Loucy (cell line): Measurements from ENCODE around the gene SEC16B.

Experiments used
- H2AFZ ChIP-seq: fragments of 200-600 bp; sonication (generic); 2 replicates; pipeline ENCODE4 v1.6.0; 2016; ENCODE audit warnings: antibody characterized with exemption, mild to moderate bottlenecking, low read length, moderate library complexity
- H3F3A ChIP-seq: fragments of 200-600 bp; 2 replicates; pipeline ENCODE4 v1.6.0; 2016; ENCODE audit warnings: antibody characterized with exemption, low read depth, mild to moderate bottlenecking
- H3K27me3 ChIP-seq: fragments of 200-600 bp; sonication (generic); 2 replicates; pipeline ENCODE4 v1.6.1; 2014; ENCODE audit warnings: low read length, mild to moderate bottlenecking; ENCODE audit not compliant: insufficient read depth, poor library complexity, severe bottlenecking
- H3K36me3 ChIP-seq: fragments of 200-600 bp; sonication (generic); 2 replicates; pipeline ENCODE4 v1.6.1; 2016; ENCODE audit warnings: low read length; ENCODE audit not compliant: insufficient read depth
- H3K4me1 ChIP-seq: fragments of 200-600 bp; sonication (generic); 2 replicates; pipeline ENCODE4 v1.5.1; 2014; ENCODE audit warnings: low read length, mild to moderate bottlenecking; ENCODE audit not compliant: insufficient read depth, poor library complexity, severe bottlenecking
- H3K4me2 ChIP-seq: fragments of 200-600 bp; sonication (generic); 2 replicates; pipeline ENCODE4 v1.6.0; 2014; ENCODE audit warnings: antibody characterized with exemption, low read length, low read depth, mild to moderate bottlenecking; ENCODE audit not compliant: poor library complexity, severe bottlenecking
- H3K4me3 ChIP-seq: fragments of 200-600 bp; sonication (generic); 2 replicates; pipeline ENCODE4 v1.5.1; 2014; ENCODE audit warnings: low read length, mild to moderate bottlenecking, mixed read lengths; ENCODE audit not compliant: poor library complexity, severe bottlenecking
- H3K79me2 ChIP-seq: fragments of 200-600 bp; sonication (generic); 2 replicates; pipeline ENCODE4 v1.6.1; 2014; ENCODE audit warnings: low read length; ENCODE audit not compliant: insufficient read depth
- H3K9ac ChIP-seq: fragments of 200-600 bp; sonication (generic); 2 replicates; pipeline ENCODE4 v1.6.0; 2014; ENCODE audit warnings: mild to moderate bottlenecking, low read depth, low read length, moderate library complexity; ENCODE audit not compliant: poor library complexity, severe bottlenecking
- H3K9me2 ChIP-seq: fragments of 200-600 bp; sonication (generic); replicated peaks from 2 replicates; pipeline ENCODE4 v1.6.1; 2016; ENCODE audit warnings: low read depth, low read length, mixed read lengths
- H3K9me3 ChIP-seq: fragments of 200-600 bp; sonication (generic); 2 replicates; pipeline ENCODE4 v1.6.1; 2014; ENCODE audit warnings: mild to moderate bottlenecking, antibody characterized with exemption, low read length, low read depth; ENCODE audit not compliant: insufficient read depth
- H4K20me1 ChIP-seq: fragments of 200-600 bp; sonication (generic); 2 replicates; pipeline ENCODE4 v1.6.0; 2014; ENCODE audit warnings: antibody characterized with exemption, low read length, mild to moderate bottlenecking; ENCODE audit not compliant: insufficient read depth, poor library complexity, severe bottlenecking
- CTCF ChIP-seq: fragments of 200-600 bp; sonication (generic); conservative IDR thresholded peaks from 2 replicates; pipeline ENCODE4 v1.5.1; 2014; ENCODE audit warnings: mild to moderate bottlenecking, antibody characterized with exemption, low read length
- EZH2phosphoT487 ChIP-seq: fragments of 200-600 bp; IDR thresholded peaks from 2 replicates; pipeline ENCODE4 v1.6.1; 2018; ENCODE audit warnings: antibody characterized with exemption, mild to moderate bottlenecking, moderate library complexity, borderline replicate concordance

The SEC16B gene

GRCh38 chr1:177922209-177922608 lies 47.6 kb downstream of the SEC16B start:
- no peaks in the 10 kb centered on the region for H3K36me3 ChIP-seq
- no peak overlapping the region for H2AFZ ChIP-seq
- H3K9me3 ChIP-seq, result no peaks in the 10 kb centered on the region
- no peaks in the 10 kb centered on the region for H3K79me2 ChIP-seq
- no peaks in the 10 kb centered on the region for H3K9me2 ChIP-seq
- TF ChIP-seq EZH2phosphoT487 (no peak), CTCF (no peak)
- no peaks in the 10 kb centered on the region for H4K20me1 ChIP-seq
- no peaks in the 10 kb centered on the region for H3K27me3 ChIP-seq
- H3K4me2 ChIP-seq, result no peak overlapping the region
- no peak overlapping the region for H3K4me3 ChIP-seq
- no peaks in the 10 kb centered on the region for H3K4me1 ChIP-seq
- no peak overlapping the region for H3K9ac ChIP-seq
- no peaks in the 10 kb centered on the region for H3F3A ChIP-seq

- Histone ChIP-seq H3K4me2 (no peak overlapping the region), H3K4me3 (no peak overlapping the region), H4K20me1 (no peaks in the 10 kb centered on the region), H2AFZ (no peak overlapping the region), H3K4me1 (no peaks in the 10 kb centered on the region), H3K9ac (no peak overlapping the region), H3K27me3 (no peaks in the 10 kb centered on the region), H3K36me3 (no peaks in the 10 kb centered on the region), H3F3A (no peaks in the 10 kb centered on the region), H3K9me3 (no peaks in the 10 kb centered on the region), H3K79me2 (no peaks in the 10 kb centered on the region), H3K9me2 (no peaks in the 10 kb centered on the region)
- TF ChIP-seq CTCF, result no peak; the same call in 1 of the 2 replicates
- TF ChIP-seq EZH2phosphoT487, result no peak
Measured at GRCh38 chr1:177921590-177921989, 48.3 kb downstream of the SEC16B start.

- TF ChIP-seq EZH2phosphoT487 (no peak), CTCF (no peak)
- Histone ChIP-seq H3K79me2 (no peaks in the 10 kb centered on the region), H3K36me3 (no peaks in the 10 kb centered on the region), H3K4me2 (no peak overlapping the region), H3K9me2 (no peaks in the 10 kb centered on the region), H4K20me1 (no peaks in the 10 kb centered on the region), H3F3A (no peaks in the 10 kb centered on the region), H3K4me3 (no peak overlapping the region), H2AFZ (no peak overlapping the region), H3K9ac (no peak overlapping the region), H3K27me3 (no peaks in the 10 kb centered on the region), H3K9me3 (no peaks in the 10 kb centered on the region), H3K4me1 (no peaks in the 10 kb centered on the region)
Measured at GRCh38 chr1:177920091-177920490, 49.8 kb downstream of the SEC16B start.
